DOHH2 (cell line): Measurements from ENCODE around the gene FBXW4.

Experiments
- EZH2phosphoT487 ChIP-seq: fragments of 200-600 bp; sonication (generic); IDR thresholded peaks from 2 replicates; pipeline ENCODE4 v1.6.1; 2017; ENCODE audit warnings: borderline replicate concordance, mild to moderate bottlenecking, antibody characterized with exemption, low read length, moderate library complexity, mixed read lengths
- TF ChIP-seq, protein P1 (sequence below): fragments of 200-600 bp; sonication (generic); IDR thresholded peaks from one replicate; pipeline ENCODE4 v1.5.1; 2014; ENCODE audit warnings: antibody characterized with exemption, mild to moderate bottlenecking, low read depth, low read length; ENCODE audit not compliant: poor library complexity, severe bottlenecking

- TF ChIP-seq, protein P1, sequence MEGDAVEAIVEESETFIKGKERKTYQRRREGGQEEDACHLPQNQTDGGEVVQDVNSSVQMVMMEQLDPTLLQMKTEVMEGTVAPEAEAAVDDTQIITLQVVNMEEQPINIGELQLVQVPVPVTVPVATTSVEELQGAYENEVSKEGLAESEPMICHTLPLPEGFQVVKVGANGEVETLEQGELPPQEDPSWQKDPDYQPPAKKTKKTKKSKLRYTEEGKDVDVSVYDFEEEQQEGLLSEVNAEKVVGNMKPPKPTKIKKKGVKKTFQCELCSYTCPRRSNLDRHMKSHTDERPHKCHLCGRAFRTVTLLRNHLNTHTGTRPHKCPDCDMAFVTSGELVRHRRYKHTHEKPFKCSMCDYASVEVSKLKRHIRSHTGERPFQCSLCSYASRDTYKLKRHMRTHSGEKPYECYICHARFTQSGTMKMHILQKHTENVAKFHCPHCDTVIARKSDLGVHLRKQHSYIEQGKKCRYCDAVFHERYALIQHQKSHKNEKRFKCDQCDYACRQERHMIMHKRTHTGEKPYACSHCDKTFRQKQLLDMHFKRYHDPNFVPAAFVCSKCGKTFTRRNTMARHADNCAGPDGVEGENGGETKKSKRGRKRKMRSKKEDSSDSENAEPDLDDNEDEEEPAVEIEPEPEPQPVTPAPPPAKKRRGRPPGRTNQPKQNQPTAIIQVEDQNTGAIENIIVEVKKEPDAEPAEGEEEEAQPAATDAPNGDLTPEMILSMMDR, result no peak
- no peak for TF ChIP-seq EZH2phosphoT487
These were observed 123.6 kb downstream of the FBXW4 start for GRCh38 chr10:101571271-101571925.
